Esophagus squamous epithelium (tissue), 4 donors: ENCODE results near the gene TAF6.

ENCODE experiments used
- POLR2A ChIP-seq, 4 donors: fragments of 450-650 bp; IDR thresholded peaks; one replicate each; pipeline ENCODE4 v1.6.1; 2017; ENCODE audit warnings: antibody characterized with exemption in 4 of 4, mild to moderate bottlenecking in 4 of 4, moderate library complexity in 3 of 4
- TF ChIP-seq, protein P1 (sequence below), 6 experiments: fragments of 450-650 bp in 4 of 6; fragments of 200-600 bp in 2 of 6; sonication (generic) in 2 of 6; IDR thresholded peaks; one replicate each; pipeline ENCODE4 v1.5.1; 2016 to 2019; ENCODE audit warnings: antibody characterized with exemption in 6 of 6, mild to moderate bottlenecking in 4 of 6, moderate library complexity in 4 of 6

GRCh38 chr7:100137851-100138760, 18.9 kb upstream of the TAF6 start:
- TF ChIP-seq, protein P1, sequence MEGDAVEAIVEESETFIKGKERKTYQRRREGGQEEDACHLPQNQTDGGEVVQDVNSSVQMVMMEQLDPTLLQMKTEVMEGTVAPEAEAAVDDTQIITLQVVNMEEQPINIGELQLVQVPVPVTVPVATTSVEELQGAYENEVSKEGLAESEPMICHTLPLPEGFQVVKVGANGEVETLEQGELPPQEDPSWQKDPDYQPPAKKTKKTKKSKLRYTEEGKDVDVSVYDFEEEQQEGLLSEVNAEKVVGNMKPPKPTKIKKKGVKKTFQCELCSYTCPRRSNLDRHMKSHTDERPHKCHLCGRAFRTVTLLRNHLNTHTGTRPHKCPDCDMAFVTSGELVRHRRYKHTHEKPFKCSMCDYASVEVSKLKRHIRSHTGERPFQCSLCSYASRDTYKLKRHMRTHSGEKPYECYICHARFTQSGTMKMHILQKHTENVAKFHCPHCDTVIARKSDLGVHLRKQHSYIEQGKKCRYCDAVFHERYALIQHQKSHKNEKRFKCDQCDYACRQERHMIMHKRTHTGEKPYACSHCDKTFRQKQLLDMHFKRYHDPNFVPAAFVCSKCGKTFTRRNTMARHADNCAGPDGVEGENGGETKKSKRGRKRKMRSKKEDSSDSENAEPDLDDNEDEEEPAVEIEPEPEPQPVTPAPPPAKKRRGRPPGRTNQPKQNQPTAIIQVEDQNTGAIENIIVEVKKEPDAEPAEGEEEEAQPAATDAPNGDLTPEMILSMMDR (IDR thresholded peaks at IDR 0.05), result no peak
- TF ChIP-seq POLR2A (IDR thresholded peaks at IDR 0.05), result no peak
